ENCODE results near the gene ANTXR1.

ANTXR1 gene

GRCh38 chr2:69053416-69053965, 40.5 kb downstream of the ANTXR1 start:
- H3K4me3 ChIP-seq (replicated peaks; ENCODE audit: low read depth, low read length) = no peak overlapping the region
- no peak for DNase-seq (ENCODE audit: extremely low read depth, low read depth)
- no peak for TF ChIP-seq CTCF (IDR thresholded peaks at IDR 0.05; ENCODE audit: low read depth, low read length, missing control alignments)

GRCh38 chr2:69054431-69054830, 41.5 kb downstream of the ANTXR1 start:
- TF ChIP-seq CTCF (IDR thresholded peaks at IDR 0.05; ENCODE audit: low read depth, low read length, missing control alignments) = no peak
- no peak overlapping the region for H3K4me3 ChIP-seq (replicated peaks; ENCODE audit: low read depth, low read length)
- no peak for DNase-seq (ENCODE audit: extremely low read depth, low read depth)

GRCh38 chr2:69055688-69056470, 42.9 kb downstream of the ANTXR1 start:
- DNase-seq (ENCODE audit: extremely low read depth, low read depth) = no peak
- no peak overlapping the region for H3K4me3 ChIP-seq (replicated peaks; ENCODE audit: low read depth, low read length)
- TF ChIP-seq CTCF (IDR thresholded peaks at IDR 0.05; ENCODE audit: low read depth, low read length, missing control alignments) = no peak

- no peak for DNase-seq (ENCODE audit: extremely low read depth, low read depth)
- H3K4me3 ChIP-seq (replicated peaks; ENCODE audit: low read depth, low read length) = no peak overlapping the region
- TF ChIP-seq CTCF (IDR thresholded peaks at IDR 0.05; ENCODE audit: low read depth, low read length, missing control alignments) = no peak
Observed at GRCh38 chr2:69057660-69058059, 44.7 kb downstream of the ANTXR1 start.

GRCh38 chr2:69059731-69060290, 46.8 kb downstream of the ANTXR1 start:
- no peak for DNase-seq (ENCODE audit: extremely low read depth, low read depth)
- no peak for TF ChIP-seq CTCF (IDR thresholded peaks at IDR 0.05; ENCODE audit: low read depth, low read length, missing control alignments)
- no peak overlapping the region for H3K4me3 ChIP-seq (replicated peaks; ENCODE audit: low read depth, low read length)

GRCh38 chr2:69060938-69061501, 48.0 kb downstream of the ANTXR1 start:
- TF ChIP-seq CTCF (IDR thresholded peaks at IDR 0.05; ENCODE audit: low read depth, low read length, missing control alignments) = no peak
- H3K4me3 ChIP-seq (replicated peaks; ENCODE audit: low read depth, low read length) = no peak overlapping the region
- no peak for DNase-seq (ENCODE audit: extremely low read depth, low read depth)
